Thoracic aorta (tissue), 2 donors: ENCODE data around the gene GCK. TPM values are rescaled to one million over a fixed set of nuclear protein-coding genes. Genes with fewer than 3 reads are reported as not detected.
"Not testable (repeated sequence)": the region's sequence is repeated elsewhere in the genome, so short reads cannot be mapped to it uniquely, and the experiment has no call there.

Source experiments
- ATAC-seq: fragments of 150-250 bp; one replicate; pipeline ENCODE4 v1.8.0; 2017; ENCODE audit warnings: low read depth; ENCODE audit not compliant: insufficient number of reproducible peaks, low FRiP score
- DNase-seq: peaks from one replicate; pipeline ENCODE4 v3.0.0-alpha.2; 2020; ENCODE audit warnings: low spot score
- H3K27ac ChIP-seq, 2 donors: fragments of 200-600 bp; sonication (generic); 1 replicate in 1 of 2; 2 replicates in 1 of 2; pipeline ENCODE4 v1.5.1; 2016; ENCODE audit warnings: mild to moderate bottlenecking in 2 of 2, moderate library complexity in 2 of 2
- H3K27me3 ChIP-seq: fragments of 200-600 bp; sonication (generic); replicated peaks from 2 replicates; pipeline ENCODE4 v1.6.0; 2016; ENCODE audit warnings: mild to moderate bottlenecking; ENCODE audit not compliant: insufficient read depth
- H3K36me3 ChIP-seq: fragments of 200-600 bp; sonication (generic); one replicate; pipeline ENCODE4 v1.5.1; 2016
- H3K4me1 ChIP-seq, 2 donors: fragments of 200-600 bp; sonication (generic); 1 replicate in 1 of 2; 2 replicates in 1 of 2; pipeline versions ENCODE4 v1.5.1 to v1.6.0; 2016; ENCODE audit warnings: low read depth in 2 of 2, mild to moderate bottlenecking in 1 of 2; ENCODE audit not compliant: control insufficient read depth in 1 of 2
- H3K4me3 ChIP-seq: fragments of 200-600 bp; sonication (generic); 2 replicates; pipeline ENCODE4 v1.5.1; 2016; ENCODE audit warnings: mild to moderate bottlenecking
- H3K9me3 ChIP-seq: fragments of 200-600 bp; sonication (generic); 2 replicates; pipeline ENCODE4 v1.5.1; 2016
- total RNA-seq, 2 donors: library from RNA; depleted of rRNA; stranded (reverse); fragments of >200 nt; gene quantifications; one replicate each; pipeline versions ENCODE4 v1.1.0 to v1.2.3, GENCODE V29; 2016
- TF ChIP-seq, protein P1 (sequence below): fragments of 200-600 bp; sonication (generic); IDR thresholded peaks from one replicate; pipeline ENCODE4 v1.5.1; 2019; ENCODE audit warnings: antibody characterized with exemption

GCK gene
- total RNA-seq, 2 donors from 2014 or later: 1.6 to 2.3 TPM

GRCh38 chr7:44175730-44176129 is 13.5 kb downstream of the GCK start:
- Histone ChIP-seq H3K9me3 (no peaks in the 10 kb centered on the region), H3K4me3 (no peak overlapping the region), H3K27ac (no peak overlapping the region), H3K4me1 (peaks cover 0 to 9% of the 10 kb centered on the region in 2 donors), H3K36me3 (no peaks in the 10 kb centered on the region), H3K27me3 (no peaks in the 10 kb centered on the region)
- ATAC-seq (no peak), DNase-seq (no peak)
- TF ChIP-seq, protein P1, sequence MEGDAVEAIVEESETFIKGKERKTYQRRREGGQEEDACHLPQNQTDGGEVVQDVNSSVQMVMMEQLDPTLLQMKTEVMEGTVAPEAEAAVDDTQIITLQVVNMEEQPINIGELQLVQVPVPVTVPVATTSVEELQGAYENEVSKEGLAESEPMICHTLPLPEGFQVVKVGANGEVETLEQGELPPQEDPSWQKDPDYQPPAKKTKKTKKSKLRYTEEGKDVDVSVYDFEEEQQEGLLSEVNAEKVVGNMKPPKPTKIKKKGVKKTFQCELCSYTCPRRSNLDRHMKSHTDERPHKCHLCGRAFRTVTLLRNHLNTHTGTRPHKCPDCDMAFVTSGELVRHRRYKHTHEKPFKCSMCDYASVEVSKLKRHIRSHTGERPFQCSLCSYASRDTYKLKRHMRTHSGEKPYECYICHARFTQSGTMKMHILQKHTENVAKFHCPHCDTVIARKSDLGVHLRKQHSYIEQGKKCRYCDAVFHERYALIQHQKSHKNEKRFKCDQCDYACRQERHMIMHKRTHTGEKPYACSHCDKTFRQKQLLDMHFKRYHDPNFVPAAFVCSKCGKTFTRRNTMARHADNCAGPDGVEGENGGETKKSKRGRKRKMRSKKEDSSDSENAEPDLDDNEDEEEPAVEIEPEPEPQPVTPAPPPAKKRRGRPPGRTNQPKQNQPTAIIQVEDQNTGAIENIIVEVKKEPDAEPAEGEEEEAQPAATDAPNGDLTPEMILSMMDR: no peak

GRCh38 chr7:44174694-44174948 is 14.6 kb downstream of the GCK start:
- not testable (repeated sequence) for H3K27ac ChIP-seq, H3K4me1 ChIP-seq, H3K36me3 ChIP-seq, H3K9me3 ChIP-seq, H3K4me3 ChIP-seq, ATAC-seq, H3K27me3 ChIP-seq, DNase-seq

GRCh38 chr7:44173911-44174693 is 15.1 kb downstream of the GCK start:
- Histone ChIP-seq H3K9me3 (no peaks in the 10 kb centered on the region), H3K36me3 (no peaks in the 10 kb centered on the region), H3K4me3 (no peak overlapping the region), H3K27me3 (no peaks in the 10 kb centered on the region), H3K4me1 (peaks cover 0 to 9% of the 10 kb centered on the region in 2 donors), H3K27ac (no peak overlapping the region)
- TF ChIP-seq, protein P1: no peak
- DNase-seq (no peak), ATAC-seq (no peak)

DNA sequence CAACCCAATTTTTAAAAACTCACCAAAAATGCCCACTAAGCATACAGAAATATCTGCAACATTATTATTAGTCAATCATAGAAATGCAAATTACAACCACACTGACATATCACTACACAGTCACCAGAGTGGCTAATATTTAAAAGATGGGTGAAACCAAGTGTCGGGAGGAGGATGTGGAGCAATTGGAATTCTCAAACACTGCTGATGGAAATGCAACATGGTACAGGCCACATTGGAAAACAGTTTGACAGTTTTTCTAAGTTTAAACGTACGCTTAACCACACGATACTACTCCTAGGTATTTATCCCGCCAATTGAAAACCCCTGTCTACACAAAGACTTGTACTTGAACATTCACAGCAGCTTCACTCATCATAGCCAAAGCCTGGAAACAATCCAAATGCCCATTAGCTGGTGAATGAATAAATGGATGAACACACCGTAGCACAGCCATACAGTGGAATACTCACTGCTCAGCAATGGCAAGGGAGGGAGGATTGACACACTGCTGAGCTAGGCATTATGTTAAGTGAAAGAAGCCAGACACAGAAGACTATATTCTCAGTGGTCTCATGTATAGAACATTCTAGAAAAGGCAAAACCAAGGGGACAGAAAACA is 16.3 kb downstream of the GCK start:
- Histone ChIP-seq H3K9me3 (no peaks in the 10 kb centered on the region), H3K4me1 (peaks cover 0 to 7% of the 10 kb centered on the region in 2 donors), H3K27me3 (no peaks in the 10 kb centered on the region), H3K36me3 (no peaks in the 10 kb centered on the region), H3K4me3 (no peak overlapping the region), H3K27ac (no peak overlapping the region)
- ATAC-seq (no peak), DNase-seq (no peak)
- TF ChIP-seq, protein P1: no peak

DNA sequence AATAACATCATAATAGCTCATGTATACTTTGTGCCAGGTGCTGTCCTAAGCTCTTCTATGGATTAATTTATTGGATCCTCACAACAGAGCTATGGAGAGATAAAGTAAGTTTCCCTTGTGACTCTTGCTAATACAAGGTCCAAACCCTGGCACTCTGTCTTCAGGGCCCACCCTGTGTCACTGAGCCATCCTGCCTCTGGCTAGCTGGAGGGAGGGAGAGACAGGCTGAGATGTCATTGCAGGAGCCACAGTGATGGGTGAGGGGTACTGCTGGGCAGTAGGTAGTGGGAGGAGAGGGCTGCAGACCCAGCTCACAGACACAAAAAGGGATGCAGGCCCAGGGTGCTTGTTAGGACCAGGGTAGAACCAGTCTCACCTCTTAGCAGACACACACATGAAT is 16.9 kb downstream of the GCK start:
- no peak overlapping the region for H3K27ac ChIP-seq

GRCh38 chr7:44171901-44172300 is 17.3 kb downstream of the GCK start:
- not testable (repeated sequence) for H3K4me3 ChIP-seq, H3K4me1 ChIP-seq, DNase-seq, H3K27ac ChIP-seq, H3K36me3 ChIP-seq, H3K27me3 ChIP-seq, ATAC-seq, H3K9me3 ChIP-seq

More for the DNA sequence above, 16.9 kb downstream of the GCK start:
- no peaks in the 10 kb centered on the region for H3K9me3 ChIP-seq
- H3K4me3 ChIP-seq: no peak overlapping the region
- H3K27me3 ChIP-seq: no peaks in the 10 kb centered on the region
- H3K36me3 ChIP-seq: no peaks in the 10 kb centered on the region
- TF ChIP-seq, protein P1: no peak
- H3K4me1 ChIP-seq: peaks cover 0 to 2% of the 10 kb centered on the region in 2 donors
- ATAC-seq (no peak), DNase-seq (no peak)
